SJCRH30 (cell line): Measurements from ENCODE around the gene SNRNP40. TPM values are rescaled to one million over a fixed set of nuclear protein-coding genes. Genes with fewer than 3 reads are reported as not detected.

Experiments used
- DNase-seq, 2 experiments: peaks; one replicate each; pipeline ENCODE4 v3.0.0-alpha.2; 2015 to 2020
- H3K27ac ChIP-seq: fragments of 250-450 bp; sonication (Bioruptor Pico); 2 replicates; pipeline ENCODE4 v1.5.1; 2020; ENCODE audit warnings: mild to moderate bottlenecking, moderate library complexity
- H3K27me3 ChIP-seq: fragments of 250-450 bp; sonication (Bioruptor Pico); 2 replicates; pipeline ENCODE4 v1.5.1; 2020; ENCODE audit warnings: mild to moderate bottlenecking, moderate library complexity
- H3K36me3 ChIP-seq: fragments of 250-450 bp; sonication (Bioruptor Pico); 2 replicates; pipeline ENCODE4 v1.5.1; 2020; ENCODE audit warnings: mild to moderate bottlenecking, moderate library complexity
- H3K4me1 ChIP-seq: fragments of 250-450 bp; sonication (Bioruptor Pico); 2 replicates; pipeline ENCODE4 v1.5.1; 2020; ENCODE audit warnings: mild to moderate bottlenecking, moderate library complexity
- H3K4me3 ChIP-seq: fragments of 250-450 bp; sonication (Bioruptor Pico); 2 replicates; pipeline ENCODE4 v1.5.1; 2020; ENCODE audit warnings: mild to moderate bottlenecking, moderate library complexity
- H3K9me3 ChIP-seq: fragments of 250-450 bp; sonication (Bioruptor Pico); replicated peaks from 2 replicates; pipeline ENCODE4 v1.5.1; 2020; ENCODE audit warnings: mild to moderate bottlenecking, moderate library complexity
- total RNA-seq: library from RNA; depleted of rRNA; stranded (reverse); fragments of >200 nt; shearing (Covaris generic); gene quantifications from 2 replicates; pipeline ENCODE4 v1.2.3, GENCODE V29; 2014; rRNA removed

SNRNP40 gene
- total RNA-seq, result 262 and 267 TPM in 2 replicates

GRCh38 chr1:31296486-31297276 is at the start of gene SNRNP40, which contains the start of gene ZCCHC17:
TSS of gene SNRNP40 (minus strand) at chr1:31296788. CDS start at chr1:31296751, 37 bp downstream.
TSS of gene ZCCHC17 (plus strand) at chr1:31297032. CDS start at chr1:31310099, 13,067 bp downstream.
- Histone ChIP-seq H3K4me3 (peak within 1 kb of the TSS; percentile 87), H3K9me3 (no peaks in the 10 kb centered on the region), H3K36me3 (peaks cover 33% of the 10 kb centered on the region), H3K27ac (peak within 1 kb of the TSS; percentile 72), H3K4me1 (peaks cover 5% of the 10 kb centered on the region), H3K27me3 (no peaks in the 10 kb centered on the region)
- DNase-seq, result peak; percentile 98 to 100

DNA sequence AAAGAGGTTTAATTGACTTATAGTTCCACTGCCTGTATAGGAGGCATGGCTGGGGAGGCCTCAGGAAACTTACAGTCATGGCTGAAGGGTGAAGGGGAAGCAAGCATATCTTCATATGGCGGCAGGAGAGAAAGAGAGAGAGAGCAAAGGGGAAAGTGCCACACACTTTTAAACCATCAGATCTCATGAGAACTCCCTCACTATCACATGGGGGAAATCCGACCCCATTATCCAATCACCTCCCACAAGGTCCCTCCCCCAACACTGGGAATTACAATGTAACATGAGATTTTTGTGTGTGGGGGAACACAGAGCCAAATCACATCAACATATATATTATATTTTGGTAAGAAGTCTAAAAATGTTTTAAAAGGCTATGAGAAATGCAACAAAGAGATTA is 49.0 kb upstream of the SNRNP40 start:
- H3K4me1 ChIP-seq, result peaks cover 8% of the 10 kb centered on the region; the same call in 1 of the 2 replicates
- H3K9me3 ChIP-seq, result no peaks in the 10 kb centered on the region
- peaks cover 21% of the 10 kb centered on the region for H3K36me3 ChIP-seq
- H3K4me3 ChIP-seq, result no peak overlapping the region
- no peaks in the 10 kb centered on the region for H3K27me3 ChIP-seq
- DNase-seq, result peak in 1 of 2 experiments; percentile 29
- no peak overlapping the region for H3K27ac ChIP-seq

- Histone ChIP-seq H3K4me1 (peaks cover 8% of the 10 kb centered on the region; the same call in 1 of the 2 replicates), H3K36me3 (peaks cover 17% of the 10 kb centered on the region), H3K4me3 (no peak overlapping the region), H3K27me3 (no peaks in the 10 kb centered on the region), H3K9me3 (no peaks in the 10 kb centered on the region), H3K27ac (no peak overlapping the region)
- DNase-seq, result no peak
Observed at GRCh38 chr1:31344503-31344902, 47.9 kb upstream of the SNRNP40 start.

- DNase-seq, result no peak
- H3K27ac ChIP-seq, result no peak overlapping the region
- peaks cover 11% of the 10 kb centered on the region for H3K36me3 ChIP-seq
- no peak overlapping the region for H3K4me3 ChIP-seq
- no peaks in the 10 kb centered on the region for H3K9me3 ChIP-seq
- no peaks in the 10 kb centered on the region for H3K27me3 ChIP-seq
- no peaks in the 10 kb centered on the region for H3K4me1 ChIP-seq
Observed at GRCh38 chr1:31336687-31337467, 40.3 kb upstream of the SNRNP40 start.

- no peaks in the 10 kb centered on the region for H3K27me3 ChIP-seq
- peak; percentile 16 to 58 for DNase-seq
- peaks cover 2% of the 10 kb centered on the region for H3K36me3 ChIP-seq
- no peak overlapping the region for H3K4me3 ChIP-seq
- H3K9me3 ChIP-seq, result no peaks in the 10 kb centered on the region
- H3K27ac ChIP-seq, result no peak overlapping the region
- H3K4me1 ChIP-seq, result no peaks in the 10 kb centered on the region
Observed at GRCh38 chr1:31335007-31335406, 38.4 kb upstream of the SNRNP40 start.

GRCh38 chr1:31327381-31327780 is 30.8 kb upstream of the SNRNP40 start:
- Histone ChIP-seq H3K36me3 (peaks cover 4% of the 10 kb centered on the region), H3K27ac (no peak overlapping the region), H3K4me1 (no peaks in the 10 kb centered on the region), H3K4me3 (no peak overlapping the region), H3K9me3 (no peaks in the 10 kb centered on the region), H3K27me3 (no peaks in the 10 kb centered on the region)
- no peak for DNase-seq

DNA sequence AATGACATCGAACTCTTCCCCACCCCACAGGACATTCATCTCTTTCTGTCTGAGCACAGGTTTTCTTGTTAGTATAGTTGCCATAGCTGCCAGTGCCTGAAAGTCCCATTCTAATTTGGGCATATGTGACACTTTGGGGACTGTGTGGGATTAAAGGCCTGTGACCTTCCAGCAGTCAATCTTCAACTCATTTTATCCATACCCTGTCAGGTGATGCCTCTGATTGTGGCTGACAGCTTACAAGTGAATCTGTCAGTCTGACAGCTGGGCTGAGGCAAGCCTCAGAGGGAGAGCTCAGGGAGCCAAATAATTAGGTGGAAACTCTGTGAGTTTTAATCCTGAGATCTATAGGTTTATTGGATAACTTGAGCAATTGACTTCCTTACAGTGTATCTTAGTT is 29.9 kb upstream of the SNRNP40 start:
- no peak overlapping the region for H3K4me3 ChIP-seq
- H3K4me1 ChIP-seq, result no peaks in the 10 kb centered on the region
- no peaks in the 10 kb centered on the region for H3K27me3 ChIP-seq
- no peaks in the 10 kb centered on the region for H3K9me3 ChIP-seq
- DNase-seq, result no peak
- H3K27ac ChIP-seq, result no peak overlapping the region
- H3K36me3 ChIP-seq, result peaks cover 6% of the 10 kb centered on the region; the same call in 1 of the 2 replicates

DNA sequence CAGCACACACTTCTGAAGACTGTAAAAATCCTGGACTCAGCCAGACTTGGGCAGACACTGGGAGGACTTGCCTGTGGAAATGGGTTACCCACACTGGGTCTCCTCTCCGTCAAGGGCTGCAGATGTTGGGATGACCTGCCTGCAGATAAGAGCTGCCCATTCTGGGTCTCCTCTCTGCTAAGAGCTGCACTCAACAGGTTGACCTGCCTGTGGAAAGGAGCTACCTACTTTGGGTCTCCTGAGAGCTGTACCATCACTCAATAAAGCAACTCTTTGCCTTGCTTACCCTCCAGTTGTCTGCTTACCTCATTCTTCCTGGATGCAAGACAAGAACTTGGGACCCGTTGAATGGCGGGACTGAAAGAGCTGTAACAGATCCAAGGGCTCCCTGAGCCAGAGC is 28.4 kb upstream of the SNRNP40 start:
- Histone ChIP-seq H3K27me3 (no peaks in the 10 kb centered on the region), H3K36me3 (peaks cover 11% of the 10 kb centered on the region), H3K9me3 (no peaks in the 10 kb centered on the region), H3K4me3 (no peak overlapping the region), H3K27ac (no peak overlapping the region), H3K4me1 (no peaks in the 10 kb centered on the region)
- DNase-seq, result no peak

DNA sequence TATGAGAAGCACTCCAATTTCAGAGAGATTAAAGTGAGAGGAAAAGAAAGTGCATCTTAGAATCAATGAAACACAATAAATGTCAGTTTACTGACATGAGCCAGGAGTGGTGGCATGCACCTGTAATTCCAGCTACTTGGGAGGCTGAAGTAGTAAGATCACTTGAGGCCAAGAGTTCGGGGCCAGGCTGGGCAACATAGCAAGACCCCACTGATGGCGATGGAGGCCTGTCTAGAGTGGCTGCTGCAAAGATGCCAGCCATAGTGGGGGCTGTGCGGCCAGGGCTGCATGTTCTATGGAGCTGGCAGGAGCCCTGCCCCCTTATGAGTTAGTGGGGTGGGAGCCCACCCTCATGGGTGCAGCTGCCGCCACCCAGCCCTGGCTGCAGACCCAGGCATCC is 27.5 kb upstream of the SNRNP40 start:
- Histone ChIP-seq H3K9me3 (no peaks in the 10 kb centered on the region), H3K27ac (no peak overlapping the region), H3K27me3 (no peaks in the 10 kb centered on the region), H3K4me3 (no peak overlapping the region), H3K36me3 (peaks cover 15% of the 10 kb centered on the region), H3K4me1 (no peaks in the 10 kb centered on the region)
- DNase-seq, result no peak

DNA sequence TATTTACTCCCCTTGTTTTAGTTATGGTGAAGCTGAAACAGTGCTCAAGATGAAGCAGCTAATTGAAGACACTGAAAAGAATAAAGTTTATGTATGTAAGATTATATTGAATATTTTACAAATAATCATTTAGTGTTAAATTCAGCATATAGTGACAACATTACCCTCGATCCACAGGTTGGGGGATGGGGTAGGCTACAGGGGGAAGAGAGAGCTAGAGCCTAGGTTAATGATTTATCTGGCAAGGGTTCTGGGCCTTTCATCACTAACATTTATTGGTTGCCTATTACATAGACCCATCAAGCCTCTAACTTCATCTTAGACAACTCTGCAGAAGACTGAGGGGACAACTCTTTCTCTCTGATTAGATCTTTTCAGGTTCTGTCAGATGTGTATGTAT is 21.6 kb upstream of the SNRNP40 start:
- Histone ChIP-seq H3K27me3 (no peaks in the 10 kb centered on the region), H3K9me3 (no peaks in the 10 kb centered on the region), H3K27ac (no peak overlapping the region), H3K4me1 (no peaks in the 10 kb centered on the region), H3K36me3 (peaks cover 47% of the 10 kb centered on the region), H3K4me3 (no peak overlapping the region)
- no peak for DNase-seq

GRCh38 chr1:31315902-31316301 is 19.3 kb upstream of the SNRNP40 start:
- Histone ChIP-seq H3K27ac (no peak overlapping the region), H3K9me3 (no peaks in the 10 kb centered on the region), H3K36me3 (peaks cover 64% of the 10 kb centered on the region), H3K4me3 (no peak overlapping the region), H3K4me1 (no peaks in the 10 kb centered on the region), H3K27me3 (no peaks in the 10 kb centered on the region)
- no peak for DNase-seq

DNA sequence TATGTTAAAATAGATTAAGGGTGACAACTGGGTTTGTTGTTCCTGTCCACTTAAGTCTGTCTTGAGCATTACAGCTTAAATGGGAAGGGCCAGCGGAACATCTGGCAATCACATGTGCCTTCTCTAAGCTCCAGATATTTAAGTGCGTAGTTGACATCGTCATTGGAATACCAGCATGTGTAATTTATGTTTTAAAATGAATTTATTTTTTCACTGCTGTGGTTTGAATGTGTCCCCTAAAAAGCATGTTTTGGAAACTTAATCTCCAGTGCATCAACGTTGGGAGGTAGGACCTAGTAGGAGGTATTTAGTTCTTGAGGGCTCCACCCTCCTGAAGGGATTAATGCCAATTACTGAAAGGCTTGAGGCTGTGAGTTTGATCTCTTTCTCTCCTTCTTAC is 13.6 kb upstream of the SNRNP40 start:
- Histone ChIP-seq H3K36me3 (peaks cover 41% of the 10 kb centered on the region), H3K4me1 (no peaks in the 10 kb centered on the region), H3K4me3 (no peak overlapping the region), H3K9me3 (no peaks in the 10 kb centered on the region), H3K27me3 (no peaks in the 10 kb centered on the region), H3K27ac (no peak overlapping the region)
- no peak for DNase-seq

DNA sequence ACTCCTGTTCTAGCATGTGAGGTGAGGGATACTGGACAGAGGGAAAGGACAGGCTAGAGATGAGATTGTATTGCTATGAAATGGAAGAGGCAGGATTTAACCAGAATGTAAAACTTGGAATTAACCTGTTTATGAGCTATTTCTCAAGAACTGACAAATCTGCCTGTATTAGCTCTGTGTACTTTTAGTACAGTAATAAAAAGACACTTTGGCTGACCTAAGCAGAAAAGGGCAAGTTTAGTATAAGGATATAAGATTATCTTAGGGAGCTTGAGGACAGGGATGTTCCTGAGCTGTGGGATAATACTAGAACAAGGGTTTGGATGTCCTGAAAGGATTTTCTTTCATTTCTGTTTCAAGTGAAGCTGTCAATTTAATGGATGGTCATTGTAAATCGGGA is 11.4 kb upstream of the SNRNP40 start:
- Histone ChIP-seq H3K9me3 (no peaks in the 10 kb centered on the region), H3K36me3 (peaks cover 28% of the 10 kb centered on the region), H3K4me1 (no peaks in the 10 kb centered on the region), H3K27me3 (no peaks in the 10 kb centered on the region), H3K27ac (no peak overlapping the region), H3K4me3 (no peak overlapping the region)
- no peak for DNase-seq

- no peaks in the 10 kb centered on the region for H3K27me3 ChIP-seq
- no peak for DNase-seq
- no peak overlapping the region for H3K4me3 ChIP-seq
- no peak overlapping the region for H3K27ac ChIP-seq
- H3K36me3 ChIP-seq, result peaks cover 13% of the 10 kb centered on the region
- H3K4me1 ChIP-seq, result no peaks in the 10 kb centered on the region
- H3K9me3 ChIP-seq, result no peaks in the 10 kb centered on the region
Observed at GRCh38 chr1:31306278-31306677, 9.7 kb upstream of the SNRNP40 start.

DNA sequence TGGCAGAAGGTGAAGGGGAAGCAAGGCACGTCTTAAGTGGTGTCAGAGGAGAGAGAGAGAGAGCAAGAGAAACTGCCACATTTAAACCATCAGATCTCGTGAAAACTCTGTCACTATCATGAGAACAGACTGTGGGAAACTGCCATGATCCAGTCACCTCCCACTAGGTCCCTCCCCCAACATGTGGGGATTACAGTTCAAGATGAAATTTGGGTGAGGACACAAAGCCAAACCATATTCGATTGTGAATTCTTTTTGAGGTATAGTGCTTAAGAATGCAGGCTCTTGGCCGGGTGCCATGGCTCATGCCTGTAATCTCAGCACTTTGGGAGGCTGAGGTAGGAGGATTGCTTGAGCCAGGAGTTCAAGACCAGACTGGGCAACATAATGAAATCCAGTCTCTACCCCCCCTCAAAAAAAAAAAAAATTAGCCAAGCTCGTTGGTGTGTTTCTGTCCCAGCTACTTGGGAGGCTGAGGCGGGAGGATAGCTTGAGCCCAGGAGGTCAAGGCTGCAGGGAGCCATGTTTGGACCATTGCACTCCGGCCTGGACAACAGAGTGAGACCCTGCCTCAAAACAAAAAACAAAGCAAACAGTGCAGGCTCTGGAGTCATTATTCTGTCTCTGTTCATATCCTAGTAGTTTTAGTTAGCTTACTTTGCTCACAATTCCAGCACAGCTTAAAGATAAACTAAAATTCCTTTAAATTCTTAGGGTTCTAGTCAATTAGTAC is 6.3 kb upstream of the SNRNP40 start:
- Histone ChIP-seq H3K9me3 (no peaks in the 10 kb centered on the region), H3K4me3 (no peak overlapping the region), H3K4me1 (no peaks in the 10 kb centered on the region; the same call in 1 of the 2 replicates), H3K36me3 (no peaks in the 10 kb centered on the region), H3K27me3 (no peaks in the 10 kb centered on the region), H3K27ac (no peak overlapping the region)
- no peak for DNase-seq
